NCI-H1694 (cell line): ENCODE results near the gene ATP10A.
"Not testable (repeated sequence)": the region's sequence is repeated elsewhere in the genome, so short reads cannot be mapped to it uniquely, and the experiment has no call there.

Experiments used
- DNase-seq: peaks from one replicate; lab custom pipeline; 2025; lab: John Stamatoyannopoulos, UW

Gene ATP10A

DNA sequence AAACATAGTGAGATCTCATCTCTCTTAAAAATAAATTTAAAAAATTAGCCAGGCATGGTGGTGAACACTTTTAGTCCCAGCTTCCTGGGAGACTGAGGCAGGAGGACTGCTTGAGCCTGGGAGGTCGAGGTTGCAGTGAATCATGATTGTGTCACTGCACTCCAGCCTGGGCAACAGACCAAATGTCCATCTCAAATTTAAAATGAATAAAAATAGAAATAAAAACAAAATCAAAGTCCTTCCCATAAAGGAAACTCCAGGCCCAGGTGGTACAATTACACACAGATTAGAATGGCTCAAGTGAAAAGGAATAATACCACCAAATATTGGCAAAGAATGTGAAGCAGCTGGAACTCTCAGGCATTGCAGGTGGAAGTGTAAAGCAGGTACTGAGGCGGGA lies 19.3 kb upstream of the ATP10A start:
- no peak for DNase-seq

DNA sequence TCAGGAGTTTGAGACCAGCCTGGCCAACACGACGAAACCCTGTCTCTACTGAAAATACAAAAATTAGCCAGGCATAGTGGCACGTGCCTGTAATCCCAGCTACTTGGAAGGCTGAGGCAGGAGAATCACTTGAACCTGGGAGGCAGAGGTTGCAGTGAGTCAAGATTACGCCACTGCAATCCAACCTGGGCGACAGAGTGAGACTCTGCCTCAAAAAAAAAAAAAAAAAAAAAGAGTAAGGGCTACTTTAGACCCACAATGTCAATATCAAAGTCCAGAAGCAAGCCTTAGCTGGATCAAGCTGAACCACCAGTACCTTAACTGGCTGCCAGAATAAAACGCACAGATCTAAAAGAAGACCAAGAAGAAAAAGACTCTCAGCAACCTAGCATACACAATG lies 17.8 kb upstream of the ATP10A start:
- not testable (repeated sequence) for DNase-seq

DNA sequence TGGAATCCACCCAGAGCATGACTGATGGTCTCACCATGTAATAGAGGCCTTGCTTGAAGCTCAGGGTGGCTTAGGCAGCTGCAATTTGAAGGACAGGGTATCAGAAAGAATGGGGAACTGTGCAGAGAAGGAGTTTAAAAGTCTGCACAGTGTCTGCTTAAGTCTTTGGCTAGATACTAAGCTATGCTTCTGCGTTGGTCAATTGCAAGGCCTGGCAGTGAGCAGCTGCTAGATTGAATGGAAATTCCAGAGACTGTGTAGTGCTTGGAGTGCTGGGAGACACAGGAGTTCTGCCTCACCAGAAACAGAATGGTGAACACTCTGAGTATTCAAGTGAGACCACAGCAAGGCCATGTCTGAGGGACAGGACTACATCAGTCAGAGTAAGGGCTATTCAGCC lies 17.3 kb upstream of the ATP10A start:
- DNase-seq, result no peak

DNA sequence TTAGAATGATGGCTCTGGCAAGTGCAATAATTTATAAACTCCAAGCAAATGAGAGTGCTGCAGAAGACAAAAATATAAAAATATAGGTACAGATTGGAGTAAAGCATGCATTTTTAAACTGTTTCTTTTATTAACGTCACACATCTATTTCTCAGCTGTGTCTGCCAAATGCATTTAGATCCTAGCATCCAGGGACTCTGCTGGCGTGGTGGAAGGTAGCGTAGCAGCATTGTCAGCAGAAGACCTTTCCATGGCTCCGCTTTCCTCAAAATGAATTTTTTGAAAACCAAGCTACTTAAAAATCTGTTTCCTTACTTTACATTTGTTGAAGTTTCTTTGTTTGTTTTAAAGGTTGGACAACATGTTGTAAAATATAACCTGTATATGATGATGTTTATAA lies 16.3 kb upstream of the ATP10A start:
- no peak for DNase-seq

DNA sequence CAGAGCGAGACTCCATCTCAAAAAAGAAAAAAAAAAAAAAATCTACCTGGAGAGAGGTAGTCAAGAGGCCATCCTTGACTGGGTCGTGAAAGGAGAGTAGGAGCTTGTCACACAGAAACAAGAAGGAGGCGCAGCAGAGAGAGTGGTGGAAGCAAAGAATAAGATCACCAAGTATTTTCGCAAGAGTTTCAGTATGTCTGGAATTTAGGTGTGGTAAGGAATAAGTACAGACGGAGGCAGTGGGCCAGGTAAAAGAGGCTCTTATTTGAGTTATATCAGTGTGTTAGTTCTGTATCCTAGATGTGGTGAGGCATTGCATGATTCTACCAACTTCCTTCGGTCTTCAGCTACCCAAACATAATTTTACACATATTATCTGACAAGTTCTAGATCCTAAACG lies 14.6 kb upstream of the ATP10A start:
- DNase-seq, result no peak

DNA sequence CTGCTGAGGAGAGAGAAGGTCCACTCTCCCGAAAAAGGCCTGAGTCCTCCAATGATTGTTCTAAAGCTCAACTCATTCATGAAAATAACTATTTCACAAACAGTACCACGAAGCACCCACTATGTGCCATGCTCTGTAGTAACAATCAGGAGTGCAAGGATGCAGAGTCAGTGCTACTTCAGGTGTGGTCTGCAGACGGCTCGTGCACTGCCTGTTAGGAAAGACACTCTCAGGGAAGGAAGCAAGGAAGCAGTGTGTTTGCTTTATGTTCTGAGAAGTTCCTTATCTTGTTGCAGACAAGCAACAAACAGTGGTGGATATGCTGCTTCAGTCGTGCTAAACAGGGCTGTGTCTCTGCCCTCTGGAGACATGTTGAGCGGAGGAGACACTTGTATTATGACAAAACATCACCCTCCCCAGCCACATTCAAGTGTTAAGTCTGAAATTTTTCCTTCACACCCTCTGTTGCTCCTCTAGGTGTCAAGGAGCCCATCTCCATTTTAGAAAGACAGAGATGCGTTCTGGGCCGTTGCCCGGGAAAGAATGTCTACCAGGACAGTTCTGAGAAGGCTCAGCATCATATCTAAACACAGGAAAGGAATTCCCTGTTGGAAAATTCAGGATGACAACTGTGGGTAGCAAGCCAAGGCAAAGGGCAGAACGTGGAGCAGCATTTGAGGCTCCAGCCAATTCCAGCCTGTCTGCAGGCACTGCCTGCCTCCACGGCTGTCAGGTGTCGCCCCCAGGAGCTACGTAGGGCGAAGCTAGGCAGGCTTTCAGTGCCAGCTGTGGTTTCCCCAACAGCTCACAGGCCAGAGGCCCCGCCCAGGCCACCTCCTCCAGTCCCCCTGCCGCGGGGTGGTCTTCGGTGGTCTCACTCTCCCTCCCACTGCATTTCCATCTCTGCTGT lies 13.4 kb upstream of the ATP10A start:
- DNase-seq, result no peak

DNA sequence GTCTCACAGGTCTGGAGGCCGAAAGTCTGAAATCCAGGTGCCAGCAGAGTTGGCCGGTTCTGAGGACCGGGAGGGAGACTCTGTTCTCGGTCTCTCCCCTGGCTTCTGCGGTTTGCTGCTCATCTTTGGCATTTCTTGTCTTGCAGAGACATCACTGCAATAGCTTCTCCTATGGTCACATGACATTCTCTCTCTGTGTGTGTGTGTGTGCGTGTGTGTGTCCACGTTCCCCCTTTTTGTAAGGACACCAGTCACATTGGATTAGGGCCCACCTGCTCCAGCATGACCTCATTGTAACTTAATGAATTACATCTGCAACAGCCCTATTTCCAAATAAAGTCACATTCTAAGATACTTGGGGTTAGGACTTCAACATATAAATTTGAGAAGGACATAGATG lies 12.4 kb upstream of the ATP10A start:
- DNase-seq, result no peak

DNA sequence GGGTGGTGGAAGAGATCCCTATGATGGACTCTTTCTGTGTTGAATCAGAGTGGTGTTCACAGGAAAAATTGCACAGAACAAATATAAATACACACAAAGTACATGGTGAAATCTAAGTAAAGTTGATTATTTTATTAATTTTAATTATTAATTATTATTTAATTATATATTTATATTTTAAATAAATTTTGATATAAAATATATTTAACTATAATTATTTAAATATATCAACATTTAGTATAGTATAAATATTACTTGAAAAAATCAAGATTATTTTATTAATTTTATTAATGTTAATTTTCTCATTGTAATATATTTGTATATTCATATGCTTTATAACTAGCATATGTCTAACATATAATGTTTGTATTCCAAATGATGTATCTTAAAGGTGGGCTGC lies 11.3 kb upstream of the ATP10A start:
- DNase-seq, result no peak

DNA sequence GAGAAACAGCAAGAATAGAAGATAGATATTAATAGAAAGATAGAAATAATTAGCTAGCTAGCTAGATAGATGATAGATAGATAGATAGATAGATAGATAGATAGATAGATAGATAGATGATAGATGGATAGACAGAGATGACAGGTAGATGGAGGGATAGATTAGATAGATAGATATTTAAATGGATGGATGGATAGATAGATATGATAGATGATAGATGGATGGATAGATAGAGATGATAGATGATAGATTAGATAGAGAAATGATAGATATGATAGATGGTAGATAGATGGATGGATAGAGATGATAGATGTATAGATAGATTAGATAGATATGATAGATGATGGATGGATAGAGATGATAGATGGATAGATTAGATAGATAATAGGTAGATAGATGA lies 8.3 kb upstream of the ATP10A start:
- DNase-seq, result no peak

DNA sequence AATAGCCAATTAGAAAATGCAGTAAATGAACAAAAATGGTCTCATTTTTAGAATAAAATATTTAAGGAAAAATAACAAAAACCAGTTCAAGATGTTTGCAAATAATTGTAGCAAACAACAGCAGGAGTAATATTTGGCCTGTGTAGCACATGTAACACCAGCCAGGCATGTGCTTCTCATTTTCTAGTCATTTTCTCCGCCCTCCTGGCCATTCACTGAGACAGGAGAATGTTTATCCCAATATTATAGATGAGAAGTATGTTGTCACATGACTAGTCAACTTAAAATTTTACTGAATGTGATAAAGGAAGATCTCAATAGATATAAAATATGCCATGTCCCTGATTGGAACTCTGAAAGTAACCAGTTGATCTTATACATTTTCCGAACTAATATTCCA lies 7.8 kb upstream of the ATP10A start:
- no peak for DNase-seq

DNA sequence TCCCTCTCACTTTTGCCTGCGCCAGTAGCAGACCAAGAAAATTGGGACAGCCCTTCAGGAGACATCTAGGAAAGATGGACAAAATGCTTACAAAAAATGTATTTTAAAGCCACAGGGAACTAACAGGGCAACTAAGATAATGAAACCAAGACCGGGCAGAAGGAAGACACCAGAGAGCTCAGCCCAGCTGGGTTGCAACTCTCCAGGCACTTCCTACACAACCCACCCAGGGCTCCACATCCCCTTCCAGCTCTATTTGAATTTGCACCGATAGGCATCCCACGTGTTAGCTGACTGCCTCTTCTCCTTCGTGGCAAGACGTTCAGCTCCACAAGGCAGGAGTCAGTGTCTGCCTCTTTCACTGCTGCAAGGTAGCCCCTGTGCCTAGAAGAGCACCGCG lies 6.6 kb upstream of the ATP10A start:
- no peak for DNase-seq

DNA sequence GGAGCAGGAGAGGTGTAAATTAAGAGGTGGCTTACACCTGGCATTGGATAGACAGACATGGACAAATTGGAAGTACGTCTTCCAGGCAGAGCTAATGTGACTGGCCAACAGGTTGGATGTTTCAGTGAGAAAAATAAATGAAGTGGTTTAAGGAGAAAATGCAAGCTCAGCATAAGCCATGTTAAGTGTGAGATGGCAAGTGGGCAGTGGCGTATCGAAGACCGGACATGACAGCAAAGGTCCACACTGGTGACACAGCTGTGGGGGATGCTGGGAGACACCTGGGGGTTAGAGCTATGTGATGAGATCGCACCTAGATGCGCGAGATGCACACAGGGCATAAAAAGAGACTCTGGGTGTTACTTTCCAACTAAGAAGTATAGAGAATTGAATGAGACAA lies 3.7 kb upstream of the ATP10A start:
- no peak for DNase-seq

DNA sequence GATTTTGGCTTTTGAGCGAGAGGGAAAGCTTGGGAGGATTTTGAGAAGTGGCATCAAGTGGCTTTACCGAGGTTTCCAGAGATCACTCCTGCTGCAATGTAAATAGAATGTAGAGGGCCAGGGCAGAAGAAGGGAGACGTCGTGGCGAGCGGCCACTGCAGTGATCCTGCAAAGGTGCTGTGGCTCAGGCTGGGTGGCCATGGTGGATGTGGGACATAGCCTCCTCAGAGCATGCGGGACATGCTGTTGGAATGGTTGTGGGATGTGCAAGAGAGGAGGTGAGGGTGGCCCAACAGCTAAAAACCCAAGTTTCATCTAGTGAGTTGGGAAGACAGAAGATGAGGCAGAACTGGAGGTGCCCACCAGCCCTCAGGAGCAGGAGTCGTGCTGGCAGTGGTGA lies 3.1 kb upstream of the ATP10A start:
- no peak for DNase-seq

DNA sequence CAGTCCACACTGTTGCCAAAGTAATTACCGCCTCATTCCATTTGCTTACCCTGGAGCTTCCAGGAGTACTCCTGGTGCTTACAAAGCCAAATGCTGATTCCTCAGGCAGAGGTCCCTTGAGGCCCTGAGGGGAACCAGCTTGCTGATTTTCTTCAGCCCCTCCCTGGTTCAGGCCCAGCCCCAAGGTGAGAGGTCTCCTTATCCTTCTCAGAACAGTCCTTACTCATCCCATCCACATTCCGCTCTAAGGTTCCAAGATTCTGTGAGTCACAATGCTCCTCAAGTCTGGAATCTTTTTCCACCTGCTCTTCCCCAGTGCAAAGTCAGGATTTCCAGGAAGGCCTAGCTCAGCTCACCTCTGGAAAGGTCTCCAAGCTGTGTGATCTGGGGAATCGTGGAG lies 1.8 kb upstream of the ATP10A start:
- DNase-seq, result no peak

DNA sequence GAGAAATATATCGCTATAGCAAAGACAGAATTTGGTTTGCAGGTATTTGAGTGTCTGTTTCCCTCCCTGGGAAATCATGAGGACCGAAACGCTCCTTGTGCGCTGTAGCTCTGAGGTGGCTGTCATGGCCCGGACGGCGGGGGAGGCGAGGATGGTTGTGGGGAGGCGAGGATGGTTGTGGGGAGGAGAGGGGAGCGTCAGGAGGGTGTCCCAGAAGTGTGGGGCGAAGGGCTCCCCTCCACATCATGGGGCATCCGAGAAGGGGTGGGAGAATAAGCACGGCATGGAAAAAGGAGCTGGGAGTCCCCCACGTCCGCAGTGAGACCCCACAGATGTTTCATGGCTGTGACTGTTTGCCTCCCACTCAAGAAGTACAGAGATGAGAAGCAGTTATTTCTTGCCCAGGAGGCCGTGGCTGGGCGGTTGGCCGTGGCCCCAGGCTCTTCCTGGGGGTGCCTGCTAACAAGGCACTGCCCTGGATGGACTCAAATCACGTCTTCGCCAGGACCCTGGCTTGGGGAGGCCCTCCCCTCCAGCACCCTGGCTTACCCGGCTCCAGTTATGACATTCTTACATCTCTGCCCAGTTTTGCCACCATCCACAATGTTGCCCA lies 947 bp upstream of the ATP10A start:
- no peak for DNase-seq

DNA sequence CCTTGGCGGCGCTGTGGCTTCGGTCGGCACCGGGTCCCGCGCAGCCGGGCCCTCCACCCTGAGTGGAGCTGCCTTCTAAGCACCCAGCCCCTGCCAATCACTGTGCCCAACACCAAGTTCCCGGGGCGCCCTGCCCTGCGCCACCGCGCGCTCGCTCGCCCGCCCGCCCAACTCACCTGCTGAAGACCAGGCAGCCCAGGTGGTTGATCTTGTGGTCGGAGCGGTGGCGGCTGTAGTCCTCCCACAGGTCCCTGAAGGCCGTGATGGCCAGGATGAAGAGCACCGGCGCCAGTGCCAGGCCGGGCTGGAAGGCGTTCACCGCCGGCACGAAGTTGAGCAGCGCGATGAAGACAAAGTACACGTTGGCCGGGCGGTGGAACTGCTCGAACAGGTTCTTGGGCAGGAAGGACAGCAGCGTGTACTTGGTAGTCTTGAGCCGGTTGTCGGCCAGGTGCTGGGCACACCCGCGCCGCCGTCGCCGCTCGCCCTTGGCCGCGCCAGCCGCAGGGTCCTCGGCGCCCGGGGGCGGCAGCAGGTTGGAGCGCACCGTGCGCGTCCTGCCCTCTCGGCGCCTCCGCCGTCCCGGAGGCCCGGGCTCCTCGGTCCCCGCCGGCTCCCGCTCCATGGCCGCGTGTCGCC lies 536 bp downstream of the ATP10A start:
- DNase-seq, result no peak

DNA sequence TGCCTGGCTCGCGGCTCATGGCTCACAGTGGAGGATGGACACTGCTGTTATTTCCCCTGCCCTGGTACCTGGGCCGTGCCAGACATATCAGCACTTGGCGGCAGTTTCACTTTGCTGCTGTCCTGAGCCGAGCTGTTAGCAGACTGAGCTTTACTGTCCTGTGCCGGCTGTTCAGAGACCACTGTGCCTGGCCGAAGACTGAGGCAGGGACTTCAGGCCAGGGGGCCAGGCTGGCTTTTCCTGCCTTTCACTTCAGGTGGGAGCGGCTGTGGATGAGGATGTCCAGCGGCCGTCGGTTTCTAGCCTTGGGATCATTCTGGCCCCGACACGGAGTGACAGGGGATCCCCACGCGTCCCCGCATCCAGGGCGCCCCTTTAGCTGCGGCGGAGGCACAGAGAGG lies 1.1 kb downstream of the ATP10A start:
- DNase-seq, result no peak

DNA sequence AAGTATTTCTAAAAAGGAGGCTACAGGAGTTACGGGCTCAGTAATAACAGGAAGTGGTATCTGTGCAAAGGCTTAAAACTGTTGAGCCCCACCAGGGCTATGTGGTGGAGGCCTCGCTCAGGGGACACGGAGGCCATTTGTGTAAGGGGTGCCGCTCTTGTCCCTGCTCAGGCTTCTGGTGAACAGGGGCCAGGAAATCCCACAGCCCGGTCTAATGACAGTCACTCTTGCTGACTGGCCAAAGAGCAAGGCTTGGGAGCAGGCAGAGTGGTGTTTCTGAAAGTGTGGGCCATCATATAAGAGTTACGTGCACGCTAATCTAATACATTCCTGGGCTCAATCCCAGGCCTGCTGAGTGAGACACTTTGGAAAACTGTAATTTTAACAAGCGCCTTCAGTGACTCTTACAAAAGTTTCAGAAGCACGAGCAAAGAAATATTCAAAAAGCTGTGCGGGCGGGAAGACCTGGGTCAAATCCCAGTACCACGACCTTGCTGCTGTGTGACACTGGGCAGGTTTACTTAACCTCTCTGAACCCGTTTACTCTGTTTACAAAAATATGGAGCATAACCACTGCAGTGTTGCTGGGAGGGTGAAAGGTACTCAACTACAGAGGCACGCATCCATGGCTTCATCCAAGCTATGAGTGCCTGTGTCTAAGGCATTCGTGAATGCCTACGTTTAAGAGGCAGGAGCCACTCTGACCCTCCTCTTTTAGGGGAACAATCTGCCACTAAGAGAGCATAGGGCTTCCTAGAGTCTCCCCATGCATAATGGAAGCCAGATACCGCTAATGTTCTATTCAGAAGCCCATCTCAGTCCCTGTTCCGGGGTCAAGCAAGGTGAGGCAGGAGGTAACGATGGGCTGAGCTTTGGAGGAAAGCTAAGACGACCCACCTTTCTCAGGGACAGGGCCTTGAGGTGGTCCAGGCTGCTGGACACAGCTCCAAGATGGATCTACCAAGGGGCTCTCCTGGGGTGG lies 2.0 kb downstream of the ATP10A start:
- DNase-seq, result no peak

DNA sequence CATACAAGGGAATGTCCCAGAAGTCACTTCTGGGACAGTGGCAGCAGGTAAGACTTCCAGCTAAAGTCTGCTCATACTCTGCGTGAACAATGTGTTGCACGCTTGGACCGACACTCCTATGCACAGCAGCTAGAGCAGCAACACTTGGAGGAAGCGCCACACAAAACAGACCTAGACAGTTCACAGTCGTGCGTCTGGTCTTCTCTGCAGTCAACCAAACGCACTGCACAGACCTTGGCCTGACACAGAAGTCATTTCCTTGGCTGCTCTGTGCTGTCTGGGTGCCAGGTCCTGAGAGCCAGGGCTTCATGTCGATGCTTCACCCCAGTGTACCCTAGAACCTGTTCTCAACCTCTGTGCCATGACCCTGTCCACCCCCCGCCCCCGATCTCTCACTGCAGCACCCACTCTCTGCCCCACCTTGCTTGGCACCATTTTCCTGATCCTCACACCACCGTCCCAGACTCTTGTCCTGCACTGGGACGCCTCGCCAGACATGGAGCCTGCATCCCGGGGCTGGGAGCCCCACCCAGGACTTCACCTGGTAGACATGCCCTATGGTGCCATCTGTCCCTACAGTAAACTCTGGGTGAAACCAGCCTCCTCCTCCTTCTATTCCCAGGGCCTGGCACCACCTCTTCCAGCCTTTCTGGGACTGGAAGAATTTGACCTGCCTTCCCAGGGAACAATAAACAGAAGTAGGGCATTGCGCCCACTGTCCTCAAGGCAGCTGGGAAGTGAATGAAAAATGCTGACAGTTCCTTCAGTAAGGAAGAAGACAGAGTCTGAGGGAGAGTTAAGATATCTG lies 3.1 kb downstream of the ATP10A start:
- DNase-seq, result no peak

DNA sequence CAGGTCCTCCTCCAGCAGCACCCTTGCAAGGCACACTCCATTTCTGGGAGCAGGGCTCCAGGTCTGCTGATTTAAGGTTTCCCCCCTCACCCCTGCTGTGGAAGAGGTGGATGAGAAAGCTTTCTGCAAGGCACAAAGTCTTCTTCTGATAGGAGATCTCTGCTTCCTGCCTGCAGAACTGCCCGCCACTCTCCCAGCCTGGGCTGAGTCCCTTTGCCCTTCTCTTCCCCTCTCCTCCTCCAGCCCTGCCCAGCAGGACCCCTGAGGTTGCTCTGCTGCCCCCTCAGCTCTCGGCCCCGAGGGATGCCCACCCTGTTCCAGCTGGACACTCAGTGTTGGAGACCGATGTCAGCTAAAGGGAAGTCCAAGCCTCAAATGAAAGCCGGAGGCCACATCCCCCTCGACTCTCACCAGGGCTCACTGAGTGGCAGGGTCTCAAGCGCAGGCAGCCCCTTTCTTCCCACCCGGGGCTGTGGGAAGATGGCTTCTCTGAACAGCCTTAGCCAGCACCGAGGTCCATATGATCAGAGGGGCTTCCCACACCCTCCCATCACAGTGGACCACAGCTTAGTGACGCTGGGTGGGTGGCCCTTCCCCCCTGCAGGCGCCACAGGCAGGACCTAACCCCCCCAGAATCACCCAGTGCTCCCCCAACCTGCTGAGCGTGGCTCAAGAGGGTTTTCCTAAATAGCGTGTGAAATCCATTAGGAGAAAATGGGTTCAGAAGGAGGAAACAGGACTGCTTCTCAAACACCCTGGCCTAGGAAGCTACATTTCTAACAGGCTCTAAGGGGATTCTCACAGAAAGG lies 4.0 kb downstream of the ATP10A start:
- DNase-seq, result no peak
